Esophagus (tissue), 2 donors: Measurements from ENCODE around the gene FOXN4. TPM values are rescaled to one million over a fixed set of nuclear protein-coding genes. Genes with fewer than 3 reads are reported as not detected.

Experiments
- H3K27ac ChIP-seq, 2 donors: one replicate each; pipeline ENCODE4 v1.5.1; 2013; ENCODE audit warnings: low read depth in 2 of 2, mild to moderate bottlenecking in 2 of 2, inconsistent platforms in 1 of 2, low read length in 1 of 2, moderate library complexity in 1 of 2
- H3K27me3 ChIP-seq, 2 donors: one replicate each; pipeline ENCODE4 v1.6.1; 2013; ENCODE audit warnings: low read length in 2 of 2, control low read depth in 1 of 2, mild to moderate bottlenecking in 1 of 2; ENCODE audit not compliant: insufficient read depth in 2 of 2, control insufficient read depth in 1 of 2
- H3K36me3 ChIP-seq, 2 donors: one replicate each; pipeline ENCODE4 v1.6.1; 2013; ENCODE audit warnings: low read length in 1 of 2; ENCODE audit not compliant: control insufficient read depth in 2 of 2, insufficient read depth in 2 of 2
- H3K4me1 ChIP-seq, 2 donors: one replicate each; pipeline ENCODE4 v1.6.1; 2013; ENCODE audit warnings: low read length in 1 of 2; ENCODE audit not compliant: control insufficient read depth in 2 of 2, insufficient read depth in 2 of 2
- H3K4me3 ChIP-seq, 2 donors: one replicate each; pipeline ENCODE4 v1.5.1; 2013; ENCODE audit warnings: low read length in 2 of 2, mild to moderate bottlenecking in 2 of 2, low read depth in 1 of 2, moderate library complexity in 1 of 2
- H3K9me3 ChIP-seq, 2 donors: one replicate each; pipeline ENCODE4 v1.6.1; 2013; ENCODE audit warnings: mild to moderate bottlenecking in 2 of 2, low read depth in 1 of 2, low read length in 1 of 2, moderate library complexity in 1 of 2; ENCODE audit not compliant: control insufficient read depth in 2 of 2, insufficient read depth in 1 of 2
- WGBS, 2 donors: extraction: QIAGEN DNeasy Blood & Tissue Kit; methylation state at CpG; one replicate each; pipeline ENCODE4 v1.1.7; 2013; 5-methylcytosine and 5-hydroxymethylcytosine counted together
- polyA plus RNA-seq, 2 donors: library from polyadenylated mRNA; stranded (reverse); fragments of 200-250 nt; gene quantifications; one replicate each; pipeline ENCODE4 v1.2.3, GENCODE V29; 2013
- donor health status: healthy with polysubstance abuse.
- donor health status: Bipolar disorder and iron deficiency.

FOXN4 gene
- polyA plus RNA-seq, 2 donors = not detected

- Histone ChIP-seq H3K27me3 (no peaks in the 10 kb centered on the region), H3K36me3 (peaks cover 0 to 24% of the 10 kb centered on the region in 2 donors), H3K27ac (no peak overlapping the region), H3K4me3 (no peak overlapping the region), H3K9me3 (peaks cover 0 to 3% of the 10 kb centered on the region in 2 donors), H3K4me1 (no peaks in the 10 kb centered on the region)
- 92 to 96% methylated on average over 4 of the region's 4 CpGs for WGBS, 2 donors
These were observed 40.2 kb downstream of the FOXN4 start for GRCh38 chr12:109268896-109269295.

GRCh38 chr12:109267361-109267760, 41.7 kb downstream of the FOXN4 start:
- Histone ChIP-seq H3K27ac (no peak overlapping the region), H3K4me3 (no peak overlapping the region), H3K9me3 (peaks cover 0 to 3% of the 10 kb centered on the region in 2 donors), H3K27me3 (no peaks in the 10 kb centered on the region), H3K36me3 (peaks cover 0 to 24% of the 10 kb centered on the region in 2 donors), H3K4me1 (no peaks in the 10 kb centered on the region)
- 87 to 90% methylated on average over 14 of the region's 14 CpGs for WGBS, 2 donors

GRCh38 chr12:109266106-109266879, 42.8 kb downstream of the FOXN4 start:
- Histone ChIP-seq H3K27ac (no peak overlapping the region), H3K4me1 (no peaks in the 10 kb centered on the region), H3K27me3 (no peaks in the 10 kb centered on the region), H3K36me3 (peaks cover 0 to 24% of the 10 kb centered on the region in 2 donors), H3K9me3 (peaks cover 0 to 2% of the 10 kb centered on the region in 2 donors), H3K4me3 (no peak overlapping the region)
- WGBS, 2 donors = 81 to 87% methylated on average over 16 of the region's 16 CpGs

GRCh38 chr12:109264943-109265650, 44.0 kb downstream of the FOXN4 start:
- Histone ChIP-seq H3K36me3 (peaks cover 0 to 24% of the 10 kb centered on the region in 2 donors), H3K9me3 (no peaks in the 10 kb centered on the region), H3K27me3 (no peaks in the 10 kb centered on the region), H3K4me3 (no peak overlapping the region), H3K27ac (no peak overlapping the region), H3K4me1 (no peaks in the 10 kb centered on the region)
- 90 to 91% methylated on average over 26 to 27 of the region's 27 CpGs for WGBS, 2 donors

GRCh38 chr12:109264095-109264942, 44.8 kb downstream of the FOXN4 start:
- Histone ChIP-seq H3K27me3 (no peaks in the 10 kb centered on the region), H3K4me3 (no peak overlapping the region), H3K4me1 (no peaks in the 10 kb centered on the region), H3K27ac (no peak overlapping the region), H3K36me3 (peaks cover 3 to 24% of the 10 kb centered on the region in 2 donors), H3K9me3 (no peaks in the 10 kb centered on the region)
- WGBS, 2 donors = 54 to 65% methylated on average over 23 of the region's 23 CpGs

GRCh38 chr12:109263439-109263838, 45.6 kb downstream of the FOXN4 start:
- Histone ChIP-seq H3K4me3 (no peak overlapping the region), H3K4me1 (no peaks in the 10 kb centered on the region), H3K9me3 (no peaks in the 10 kb centered on the region), H3K27me3 (no peaks in the 10 kb centered on the region), H3K36me3 (peaks cover 3 to 27% of the 10 kb centered on the region in 2 donors), H3K27ac (no peak overlapping the region)
- 97 to 99% methylated on average over 3 of the region's 3 CpGs for WGBS, 2 donors

- WGBS, 2 donors = 84 to 87% methylated on average over 2 of the region's 2 CpGs
- no peak overlapping the region for H3K27ac ChIP-seq
- no peaks in the 10 kb centered on the region for H3K27me3 ChIP-seq
- H3K4me1 ChIP-seq = no peaks in the 10 kb centered on the region
- H3K36me3 ChIP-seq = peaks cover 3 to 26% of the 10 kb centered on the region in 2 donors
- H3K9me3 ChIP-seq = no peaks in the 10 kb centered on the region
- H3K4me3 ChIP-seq = no peak overlapping the region
These were observed 47.1 kb downstream of the FOXN4 start for GRCh38 chr12:109261939-109262338.

- Histone ChIP-seq H3K4me3 (no peak overlapping the region), H3K9me3 (no peaks in the 10 kb centered on the region), H3K4me1 (no peaks in the 10 kb centered on the region), H3K27me3 (no peaks in the 10 kb centered on the region), H3K36me3 (peaks cover 3 to 23% of the 10 kb centered on the region in 2 donors), H3K27ac (no peak overlapping the region)
- 91 to 95% methylated on average over 1 of the region's 1 CpG for WGBS, 2 donors
These were observed 48.0 kb downstream of the FOXN4 start for GRCh38 chr12:109261087-109261486.

- H3K27ac ChIP-seq = no peak overlapping the region
- H3K36me3 ChIP-seq = peaks cover 3 to 9% of the 10 kb centered on the region in 2 donors
- whole genome bisulfite sequencing, 2 donors = 71 to 86% methylated on average over 1 of the region's 1 CpG
- H3K27me3 ChIP-seq = no peaks in the 10 kb centered on the region
- no peaks in the 10 kb centered on the region for H3K9me3 ChIP-seq
- H3K4me3 ChIP-seq = no peak overlapping the region
- H3K4me1 ChIP-seq = no peaks in the 10 kb centered on the region
These were observed 49.6 kb downstream of the FOXN4 start for GRCh38 chr12:109259545-109259895.
